Colon (tissue), 2 donors: Measurements from ENCODE around the gene PTCRA.

Source experiments
- FAIRE-seq: peaks from 2 replicates; lab custom pipeline; 2012; peaks lifted over from hg19 to GRCh38; lab: Jason Lieb, UNC
- donor health status: control.
- donor health status: control.

The PTCRA gene

GRCh38 chr6:42973926-42974325 is 58.1 kb downstream of the PTCRA start:
- no peak for FAIRE-seq

GRCh38 chr6:42974919-42975505 is 59.2 kb downstream of the PTCRA start:
- no peak for FAIRE-seq
